Activated CD4-positive, alpha-beta T cell treated with anti-CD3 and anti-CD28 coated beads, Interleukin-2, amount 50 U/mL, for 48 hours (primary cell): ENCODE results near the gene DNLZ.
A peak's percentile ranks its signal among the peaks of the same experiment; 100 is the strongest.
"Not testable (repeated sequence)": the region's sequence is repeated elsewhere in the genome, so short reads cannot be mapped to it uniquely, and the experiment has no call there.

Experiments used
- DNase-seq, 2 experiments: peaks; one replicate each; pipeline ENCODE4 v3.0.0-alpha.2; 2020

Gene DNLZ

GRCh38 chr9:136363106-136363948, at the start of gene DNLZ:
Gene DNLZ, minus strand, starts transcription at chr9:136363744. Its CDS starts 30 bp downstream, at chr9:136363714.
- DNase-seq: peak; percentile 98

- DNase-seq: no peak
Measured at GRCh38 chr9:136412962-136413361, 49.4 kb upstream of the DNLZ start.

- no peak for DNase-seq
Measured at GRCh38 chr9:136411378-136411777, 47.8 kb upstream of the DNLZ start.

- DNase-seq: peak; percentile 98
Measured at GRCh38 chr9:136410500-136411287, 47.1 kb upstream of the DNLZ start, which contains the start of the genes ENTR1 and PMPCA. Gene ENTR1, minus strand, starts transcription at chr9:136410614. Its CDS starts 217 bp downstream, at chr9:136410397. Gene PMPCA, plus strand, starts transcription at chr9:136410658. Its CDS starts 11 bp downstream, at chr9:136410669.

- DNase-seq: peak; percentile 48 to 55
Measured at GRCh38 chr9:136409557-136410455, 46.3 kb upstream of the DNLZ start.

- no peak for DNase-seq
Measured at GRCh38 chr9:136407911-136408310, 44.4 kb upstream of the DNLZ start.

GRCh38 chr9:136407061-136407460, 43.5 kb upstream of the DNLZ start:
- not testable (repeated sequence) for DNase-seq

GRCh38 chr9:136405904-136406303, 42.4 kb upstream of the DNLZ start:
- DNase-seq: not testable (repeated sequence)

GRCh38 chr9:136405481-136405880, 41.9 kb upstream of the DNLZ start:
- no peak for DNase-seq

- no peak for DNase-seq
Measured at GRCh38 chr9:136404801-136405136, 41.2 kb upstream of the DNLZ start.

GRCh38 chr9:136403915-136404800, 40.6 kb upstream of the DNLZ start:
- peak; percentile 56 to 68 for DNase-seq

GRCh38 chr9:136403538-136403914, 40.0 kb upstream of the DNLZ start:
- peak; percentile 74 to 80 for DNase-seq

GRCh38 chr9:136402067-136402466, 38.5 kb upstream of the DNLZ start:
- no peak for DNase-seq

- no peak for DNase-seq
Measured at GRCh38 chr9:136401173-136401922, 37.8 kb upstream of the DNLZ start.

- peak; percentile 86 to 88 for DNase-seq
Measured at GRCh38 chr9:136400038-136400834, 36.7 kb upstream of the DNLZ start, which contains the start of gene SNAPC4. Gene SNAPC4, minus strand, starts transcription at chr9:136400170. Its CDS starts 1,742 bp downstream, at chr9:136398428.

- peak; percentile 55 to 59 for DNase-seq
Measured at GRCh38 chr9:136399176-136400037, 35.9 kb upstream of the DNLZ start.

GRCh38 chr9:136398286-136398685, 34.7 kb upstream of the DNLZ start:
- DNase-seq: no peak

- DNase-seq: no peak
Measured at GRCh38 chr9:136397643-136398042, 34.1 kb upstream of the DNLZ start.

- no peak for DNase-seq
Measured at GRCh38 chr9:136396219-136396515, 32.6 kb upstream of the DNLZ start.
